ENCODE results near the gene PPP2R2C. TPM values are rescaled to one million over a fixed set of nuclear protein-coding genes. Genes with fewer than 3 reads are reported as not detected.

Gene PPP2R2C
- total and polyA plus RNA-seq, 9 of the 15 experiments (the other 6 are each of a cell fraction or from before 2014, with no cell fraction given), result 0.04 to 0.06 TPM; not detected in 7

DNA sequence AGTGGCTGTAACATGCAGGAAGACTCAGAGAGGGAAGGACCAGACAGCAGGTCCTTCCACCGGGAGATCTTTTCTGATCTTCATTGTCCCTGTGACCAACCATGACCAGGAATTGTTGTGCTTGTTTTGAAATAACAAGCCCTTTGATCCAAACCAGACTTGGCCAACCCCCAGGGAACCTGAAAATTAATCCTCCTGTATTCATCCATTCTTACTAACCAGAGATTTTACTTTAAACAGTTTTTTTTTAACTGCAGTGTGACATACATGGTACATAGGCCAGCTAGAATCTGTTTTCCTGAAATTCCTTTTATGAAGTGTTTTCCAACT, 198.8 kb downstream of the PPP2R2C start:
- Histone ChIP-seq H4K20me1 (replicated peaks; ENCODE audit: control insufficient read depth, insufficient read depth, low read length) (peaks cover 11% of the 10 kb centered on the region; the same call in 1 of the 2 replicates), H3K9me3 (replicated peaks; ENCODE audit: control insufficient read depth, insufficient read depth, low read depth, low read length) (no peaks in the 10 kb centered on the region), H3K4me2 (ENCODE audit: insufficient read depth, low read length) (no peak overlapping the region), H3K27ac (ENCODE audit: extremely low read depth, low read depth, low read length) (no peak overlapping the region), H3K9ac (ENCODE audit: insufficient read depth in 1 of 2, low read depth in 2 of 2, low read length in 2 of 2) (0 out of 4 replicates have a peak overlapping the region, but pooled peaks of 1 of the 2 experiments have one; percentile 26), H2AFZ (ENCODE audit: low read depth, low read length) (no peak overlapping the region), H3K4me1 (replicated peaks in 1 of 2; ENCODE audit: control insufficient read depth in 2 of 2, insufficient read depth in 2 of 2, low read length in 2 of 2) (peaks cover 0 to 16% of the 10 kb centered on the region in 2 experiments; a peak in 2 of 5 replicates), H3K36me3 (ENCODE audit: control insufficient read depth, insufficient read depth, low read length) (no peaks in the 10 kb centered on the region), H3K79me2 (ENCODE audit: control insufficient read depth, insufficient read depth, low read length) (no peaks in the 10 kb centered on the region), H3K9me1 (ENCODE audit: control insufficient read depth, insufficient read depth, low read length) (no peaks in the 10 kb centered on the region), H3K4me3 (no peak overlapping the region), H3K27me3 (ENCODE audit: control insufficient read depth in 2 of 2, insufficient read depth in 2 of 2, low read length in 2 of 2) (peaks cover 3 to 68% of the 10 kb centered on the region in 2 experiments; a peak in 3 of 5 replicates)
- in situ Hi-C loops (cut with MboI) (no loop called here), intact Hi-C loops (cut with micrococcal nuclease) (no loop called here)
- FAIRE-seq, result no peak
- WGBS (ENCODE audit: insufficient coverage, low coverage, missing lambda C conversion rate), result 0% methylated on average over 1 of the region's 1 CpG
- DNase-seq (ENCODE audit: extremely low read depth in 1 of 4, low spot score in 3 of 4), result no peak
- BruUV-seq (replicated peaks), result no TSS peak
- TF ChIP-seq HDAC2 (IDR thresholded peaks at IDR 0.05), result no peak
- ATAC-seq, result no peak
- ChIA-PET CTCF (ENCODE audit: low intra/inter-chr PET ratio) (no interaction called here), POLR2A (no interaction called here)

DNA sequence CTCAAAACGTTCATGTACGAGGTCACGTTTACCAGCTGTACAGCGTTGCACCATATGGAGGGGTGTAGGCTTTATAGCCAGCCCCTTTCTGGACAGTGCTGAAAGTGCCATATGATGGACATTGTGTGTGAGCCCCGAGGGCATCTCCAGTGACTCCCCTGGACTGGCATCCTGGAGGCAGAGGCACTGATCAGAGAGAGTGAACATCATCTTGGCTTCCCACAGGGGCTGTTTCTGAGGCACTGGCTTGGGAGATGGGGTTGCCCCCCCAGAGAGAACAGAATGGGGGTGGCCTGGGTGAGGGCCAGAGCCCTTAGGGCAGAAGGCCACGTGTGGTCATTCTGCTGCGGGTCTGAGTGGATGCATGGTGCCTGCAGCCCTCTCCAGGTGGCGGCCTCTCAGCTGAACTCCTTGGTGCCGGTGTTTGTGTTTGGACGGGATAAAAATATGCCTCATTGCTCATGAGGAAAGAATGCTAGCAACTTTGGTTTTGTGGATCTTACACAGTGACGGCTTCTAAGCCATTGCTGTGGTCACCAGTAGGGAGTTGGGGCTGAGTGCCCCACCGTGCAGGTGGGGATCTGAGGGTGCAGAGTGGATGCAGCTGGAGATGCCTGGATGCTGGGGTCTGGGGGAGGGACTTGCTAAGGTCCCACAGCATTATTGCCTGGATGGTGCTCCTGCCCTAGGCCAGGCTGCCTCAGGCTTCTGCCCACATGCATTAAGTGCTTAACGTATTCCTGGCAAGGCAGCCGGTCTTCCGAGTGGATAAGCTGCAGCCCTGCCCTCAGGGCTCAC, 199.4 kb downstream of the PPP2R2C start:
- H3K4me1 ChIP-seq (replicated peaks in 1 of 2; ENCODE audit: control insufficient read depth in 2 of 2, insufficient read depth in 2 of 2, low read length in 2 of 2), result peaks cover 0 to 16% of the 10 kb centered on the region in 2 experiments; a peak in 2 of 5 replicates
- CTCF ChIA-PET (ENCODE audit: low intra/inter-chr PET ratio), result no interaction called here
- intact Hi-C loops (cut with micrococcal nuclease), result no loop called here
- POLR2A ChIA-PET, result interaction anchor here (0.6 to 1.7 kb wide), 2 partner anchors 221 to 725 kb away, joined by 3 to 4 read pairs; no protein-coding TSS in a partner anchor
- H2AFZ ChIP-seq (ENCODE audit: low read depth, low read length), result no peak overlapping the region
- 2% methylated on average over 15 of the region's 15 CpGs for WGBS (ENCODE audit: insufficient coverage, low coverage, missing lambda C conversion rate)
- ATAC-seq (no peak), FAIRE-seq (no peak), DNase-seq (ENCODE audit: extremely low read depth in 1 of 4, low spot score in 3 of 4) (no peak)
- H3K4me2 ChIP-seq (ENCODE audit: insufficient read depth, low read length), result no peak overlapping the region
- no TSS peak for BruUV-seq (replicated peaks)
- in situ Hi-C loops (cut with MboI), result no loop called here
- H3K79me2 ChIP-seq (ENCODE audit: control insufficient read depth, insufficient read depth, low read length), result no peaks in the 10 kb centered on the region
- H3K27me3 ChIP-seq (ENCODE audit: control insufficient read depth in 2 of 2, insufficient read depth in 2 of 2, low read length in 2 of 2), result peaks cover 3 to 63% of the 10 kb centered on the region in 2 experiments; a peak in 3 of 5 replicates
- H3K9ac ChIP-seq (ENCODE audit: insufficient read depth in 1 of 2, low read depth in 2 of 2, low read length in 2 of 2), result peak overlapping the region in 1 of 2 experiments; percentile 26; a peak in 1 of 4 replicates
- no peak overlapping the region for H3K27ac ChIP-seq (ENCODE audit: extremely low read depth, low read depth, low read length)
- no peaks in the 10 kb centered on the region for H3K36me3 ChIP-seq (ENCODE audit: control insufficient read depth, insufficient read depth, low read length)
- H3K9me1 ChIP-seq (ENCODE audit: control insufficient read depth, insufficient read depth, low read length), result no peaks in the 10 kb centered on the region
- H3K9me3 ChIP-seq (replicated peaks; ENCODE audit: control insufficient read depth, insufficient read depth, low read depth, low read length), result no peaks in the 10 kb centered on the region
- peaks cover 11% of the 10 kb centered on the region; the same call in 1 of the 2 replicates for H4K20me1 ChIP-seq (replicated peaks; ENCODE audit: control insufficient read depth, insufficient read depth, low read length)
- no peak overlapping the region for H3K4me3 ChIP-seq
- TF ChIP-seq ETV1 (tag; conservative IDR thresholded peaks at IDR 0.05; ENCODE audit: low read depth) (no peak), ZNF23 (CRISPR knock-in tag; IDR thresholded peaks at IDR 0.05) (no peak), SIX5 (IDR thresholded peaks at IDR 0.05; ENCODE audit: borderline replicate concordance in 1 of 2, insufficient read depth in 1 of 2, low read depth in 1 of 2, low read length in 2 of 2) (no peak), CBFA2T3 (IDR thresholded peaks at IDR 0.05) (no peak), NFRKB (IDR thresholded peaks at IDR 0.05; ENCODE audit: low read depth) (no peak), HLTF (IDR thresholded peaks at IDR 0.05) (no peak), SIRT6 (IDR thresholded peaks at IDR 0.05; ENCODE audit: low read depth, low read length) (no peak), C11orf30 (IDR thresholded peaks at IDR 0.05; ENCODE audit: low read depth) (no peak), DNMT1 (IDR thresholded peaks at IDR 0.05) (no peak), JUND (IDR thresholded peaks at IDR 0.05; ENCODE audit: borderline replicate concordance, low read depth, low read length) (no peak), JUND (tag; IDR thresholded peaks at IDR 0.05; ENCODE audit: borderline replicate concordance, low read depth, low read length) (no peak), TCF7L2 (IDR thresholded peaks at IDR 0.05; ENCODE audit: low read depth, low read length) (no peak), POLR2B (IDR thresholded peaks at IDR 0.05; ENCODE audit: low read depth, partially characterized antibody) (no peak)
- TF ChIP-seq, protein P1, sequence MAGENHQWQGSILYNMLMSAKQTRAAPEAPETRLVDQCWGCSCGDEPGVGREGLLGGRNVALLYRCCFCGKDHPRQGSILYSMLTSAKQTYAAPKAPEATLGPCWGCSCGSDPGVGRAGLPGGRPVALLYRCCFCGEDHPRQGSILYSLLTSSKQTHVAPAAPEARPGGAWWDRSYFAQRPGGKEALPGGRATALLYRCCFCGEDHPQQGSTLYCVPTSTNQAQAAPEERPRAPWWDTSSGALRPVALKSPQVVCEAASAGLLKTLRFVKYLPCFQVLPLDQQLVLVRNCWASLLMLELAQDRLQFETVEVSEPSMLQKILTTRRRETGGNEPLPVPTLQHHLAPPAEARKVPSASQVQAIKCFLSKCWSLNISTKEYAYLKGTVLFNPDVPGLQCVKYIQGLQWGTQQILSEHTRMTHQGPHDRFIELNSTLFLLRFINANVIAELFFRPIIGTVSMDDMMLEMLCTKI (IDR thresholded peaks at IDR 0.05; ENCODE audit: partially characterized antibody), result no peak
